ENCODE data around the gene PDLIM5.

GRCh38 chr4:94550851-94551250, 99.1 kb downstream of the PDLIM5 start:
- TF ChIP-seq POLR2A (IDR thresholded peaks at IDR 0.05) = no peak
- TF ChIP-seq, protein P1, sequence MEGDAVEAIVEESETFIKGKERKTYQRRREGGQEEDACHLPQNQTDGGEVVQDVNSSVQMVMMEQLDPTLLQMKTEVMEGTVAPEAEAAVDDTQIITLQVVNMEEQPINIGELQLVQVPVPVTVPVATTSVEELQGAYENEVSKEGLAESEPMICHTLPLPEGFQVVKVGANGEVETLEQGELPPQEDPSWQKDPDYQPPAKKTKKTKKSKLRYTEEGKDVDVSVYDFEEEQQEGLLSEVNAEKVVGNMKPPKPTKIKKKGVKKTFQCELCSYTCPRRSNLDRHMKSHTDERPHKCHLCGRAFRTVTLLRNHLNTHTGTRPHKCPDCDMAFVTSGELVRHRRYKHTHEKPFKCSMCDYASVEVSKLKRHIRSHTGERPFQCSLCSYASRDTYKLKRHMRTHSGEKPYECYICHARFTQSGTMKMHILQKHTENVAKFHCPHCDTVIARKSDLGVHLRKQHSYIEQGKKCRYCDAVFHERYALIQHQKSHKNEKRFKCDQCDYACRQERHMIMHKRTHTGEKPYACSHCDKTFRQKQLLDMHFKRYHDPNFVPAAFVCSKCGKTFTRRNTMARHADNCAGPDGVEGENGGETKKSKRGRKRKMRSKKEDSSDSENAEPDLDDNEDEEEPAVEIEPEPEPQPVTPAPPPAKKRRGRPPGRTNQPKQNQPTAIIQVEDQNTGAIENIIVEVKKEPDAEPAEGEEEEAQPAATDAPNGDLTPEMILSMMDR (IDR thresholded peaks at IDR 0.05) = no peak

Data from vagina (tissue), 2 donors.